OCI-LY3 (cell line): ENCODE results near the gene ZNF587.
"Not testable (repeated sequence)": the region's sequence is repeated elsewhere in the genome, so short reads cannot be mapped to it uniquely, and the experiment has no call there.

ENCODE experiments used
- CTCF ChIP-seq: fragments of 200-600, 300-600 bp; sonication (generic); IDR thresholded peaks from 2 replicates; pipeline ENCODE4 v1.5.1; 2014; ENCODE audit warnings: antibody characterized with exemption, low read length, low read depth
- EZH2phosphoT487 ChIP-seq: fragments of 200-600 bp; shearing (Covaris generic); IDR thresholded peaks from 2 replicates; pipeline ENCODE4 v1.6.1; 2018; ENCODE audit warnings: antibody characterized with exemption, mixed run types, low read depth

- not testable (repeated sequence) for TF ChIP-seq CTCF, EZH2phosphoT487
These were observed 26.5 kb upstream of the ZNF587 start for GRCh38 chr19:57823155-57823554.
